Activated CD4-positive, CD25-positive, alpha-beta regulatory T cell treated with anti-CD3 and anti-CD28 coated beads, Interleukin-2, amount 50 U/mL, for 16 hours (primary cell): ENCODE measurements around the gene PPP1R36.
A peak's percentile ranks its signal among the peaks of the same experiment; 100 is the strongest.
"Not testable (repeated sequence)": the region's sequence is repeated elsewhere in the genome, so short reads cannot be mapped to it uniquely, and the experiment has no call there.

Experiments used
- DNase-seq: peaks from one replicate; pipeline ENCODE4 v3.0.0-alpha.2; 2020; ENCODE audit warnings: low read depth, low spot score

Gene PPP1R36

DNA sequence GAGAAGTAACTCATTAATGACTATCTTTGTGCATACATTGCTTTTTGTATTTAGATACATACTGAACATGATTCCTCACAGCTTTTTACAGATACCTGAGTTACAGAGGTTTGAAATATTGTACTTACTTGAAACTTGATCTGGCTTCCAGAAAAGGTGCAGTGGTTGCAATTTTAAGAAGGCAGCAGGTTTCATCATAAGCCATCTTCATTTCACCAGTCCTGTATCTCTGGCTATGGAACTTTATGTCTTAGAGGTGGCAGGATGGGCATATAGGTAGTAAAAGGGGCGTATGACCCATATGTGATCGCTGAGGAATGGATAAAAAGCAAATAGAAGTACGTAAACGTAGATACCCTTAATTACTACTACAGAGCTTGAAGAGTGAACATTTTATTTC is 31.5 kb upstream of the PPP1R36 start:
- no peak for DNase-seq

DNA sequence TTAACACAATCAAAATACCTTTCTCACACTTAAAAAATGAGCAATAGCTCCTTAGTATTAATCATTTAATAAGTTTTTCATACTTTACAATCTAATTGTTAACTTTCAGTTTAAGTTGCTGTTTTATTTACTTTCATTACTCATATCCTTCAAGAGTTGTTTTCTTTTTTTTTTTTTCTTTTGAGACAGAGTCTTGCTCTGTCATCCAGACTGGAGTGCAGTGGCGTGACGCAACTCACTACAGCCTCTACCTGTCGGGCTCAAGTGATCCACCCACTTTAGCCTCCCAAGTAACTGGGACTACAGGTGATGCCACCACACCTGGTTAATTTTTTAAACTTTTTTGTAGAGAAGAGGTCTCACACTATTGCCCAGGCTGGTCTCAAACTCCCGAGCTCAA is 29.1 kb upstream of the PPP1R36 start:
- no peak for DNase-seq

DNA sequence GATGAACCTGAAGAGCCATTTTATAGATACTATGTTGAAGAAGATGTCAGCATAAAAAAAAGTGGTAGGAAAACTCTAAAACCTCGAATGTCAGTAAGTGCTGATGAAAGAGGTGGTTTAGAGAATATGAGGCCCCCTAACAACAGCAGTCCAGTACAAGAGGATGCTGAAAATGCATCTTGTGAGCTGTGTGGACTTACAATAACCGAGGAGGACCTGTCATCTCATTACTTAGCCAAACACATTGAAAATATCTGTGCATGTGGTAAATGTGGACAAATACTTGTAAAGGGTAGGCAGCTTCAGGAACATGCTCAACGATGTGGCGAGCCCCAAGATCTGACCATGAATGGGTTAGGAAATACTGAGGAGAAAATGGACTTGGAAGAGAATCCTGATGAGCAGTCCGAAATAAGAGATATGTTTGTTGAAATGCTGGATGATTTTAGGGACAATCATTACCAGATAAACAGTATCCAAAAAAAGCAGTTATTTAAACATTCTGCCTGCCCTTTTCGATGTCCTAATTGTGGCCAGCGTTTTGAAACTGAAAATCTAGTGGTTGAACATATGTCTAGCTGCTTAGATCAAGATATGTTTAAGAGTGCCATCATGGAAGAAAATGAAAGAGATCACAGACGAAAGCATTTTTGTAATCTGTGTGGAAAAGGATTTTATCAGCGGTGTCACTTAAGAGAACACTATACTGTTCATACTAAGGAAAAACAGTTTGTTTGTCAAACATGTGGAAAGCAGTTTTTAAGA is 27.0 kb upstream of the PPP1R36 start:
- DNase-seq: no peak

DNA sequence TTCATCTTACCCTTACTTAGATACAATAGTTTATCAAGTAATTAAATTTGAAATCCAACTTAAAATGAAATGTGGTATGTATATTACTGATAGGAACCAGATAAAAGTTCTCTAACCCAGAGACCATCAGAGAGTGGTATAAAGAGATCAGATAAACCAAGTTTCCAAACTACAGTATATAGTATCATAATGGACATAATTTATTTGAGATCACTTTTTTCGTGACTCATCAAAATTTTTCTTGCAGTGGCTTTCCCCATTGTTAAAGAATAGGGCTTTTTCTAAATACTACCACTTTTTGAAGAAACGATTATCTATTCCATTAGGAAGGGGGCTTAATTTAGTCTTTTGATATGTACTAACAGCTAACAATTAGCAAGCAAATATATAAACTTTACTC is 24.4 kb upstream of the PPP1R36 start:
- DNase-seq: no peak

DNA sequence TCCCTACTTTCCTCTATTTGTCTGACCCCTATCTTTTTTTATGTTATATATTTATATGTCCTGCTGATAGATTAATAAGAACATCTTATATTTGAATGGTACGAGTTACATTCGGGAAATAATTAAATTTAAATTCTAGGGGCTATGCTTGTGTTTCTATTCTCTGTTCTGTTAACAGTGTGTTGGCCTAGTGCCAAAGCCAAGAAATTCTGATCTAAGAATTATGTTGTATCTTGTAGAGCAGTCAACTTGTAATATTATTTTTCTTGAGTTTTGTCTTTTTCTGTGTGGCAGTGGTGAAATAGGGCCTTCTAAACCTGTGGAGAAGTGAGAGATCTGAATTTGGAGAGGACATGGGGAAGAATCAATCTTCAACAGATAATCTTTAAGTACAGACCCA is 18.2 kb upstream of the PPP1R36 start:
- DNase-seq: no peak

DNA sequence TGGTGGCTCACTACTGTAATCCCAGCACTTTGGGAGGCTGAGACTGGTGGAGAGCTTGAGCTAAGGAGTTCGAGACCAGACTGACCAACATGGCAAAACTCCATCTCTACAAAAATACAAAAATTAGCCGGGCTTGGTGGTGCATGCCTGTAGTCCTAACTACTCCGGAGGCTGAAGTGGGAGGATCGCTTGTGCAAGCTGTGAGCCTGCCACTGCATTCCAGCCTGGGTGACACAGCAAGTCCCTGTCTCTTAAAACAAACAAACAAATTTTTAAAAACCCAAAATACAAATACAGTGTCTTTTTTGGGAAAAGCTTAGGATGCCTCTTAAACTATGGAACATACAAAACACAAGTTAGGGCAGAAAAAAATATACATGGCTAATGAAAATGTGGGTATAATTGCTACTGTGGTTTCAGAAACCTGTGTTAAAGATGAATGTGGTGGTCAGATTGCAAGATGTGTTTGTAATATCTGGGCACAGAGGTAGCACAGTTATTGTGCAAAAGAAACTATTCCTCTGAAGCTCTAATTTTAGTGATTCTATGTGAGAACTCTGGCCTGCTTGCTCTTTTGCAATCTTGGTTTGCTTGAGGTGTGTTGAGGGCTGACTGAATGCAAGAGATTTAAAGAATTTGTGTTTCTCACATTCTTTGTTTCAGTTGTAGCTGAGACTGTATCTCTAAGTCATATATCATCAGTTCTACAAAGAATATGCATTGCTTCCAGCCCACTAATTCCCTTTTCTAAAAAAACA is 13.1 kb upstream of the PPP1R36 start:
- DNase-seq: no peak

DNA sequence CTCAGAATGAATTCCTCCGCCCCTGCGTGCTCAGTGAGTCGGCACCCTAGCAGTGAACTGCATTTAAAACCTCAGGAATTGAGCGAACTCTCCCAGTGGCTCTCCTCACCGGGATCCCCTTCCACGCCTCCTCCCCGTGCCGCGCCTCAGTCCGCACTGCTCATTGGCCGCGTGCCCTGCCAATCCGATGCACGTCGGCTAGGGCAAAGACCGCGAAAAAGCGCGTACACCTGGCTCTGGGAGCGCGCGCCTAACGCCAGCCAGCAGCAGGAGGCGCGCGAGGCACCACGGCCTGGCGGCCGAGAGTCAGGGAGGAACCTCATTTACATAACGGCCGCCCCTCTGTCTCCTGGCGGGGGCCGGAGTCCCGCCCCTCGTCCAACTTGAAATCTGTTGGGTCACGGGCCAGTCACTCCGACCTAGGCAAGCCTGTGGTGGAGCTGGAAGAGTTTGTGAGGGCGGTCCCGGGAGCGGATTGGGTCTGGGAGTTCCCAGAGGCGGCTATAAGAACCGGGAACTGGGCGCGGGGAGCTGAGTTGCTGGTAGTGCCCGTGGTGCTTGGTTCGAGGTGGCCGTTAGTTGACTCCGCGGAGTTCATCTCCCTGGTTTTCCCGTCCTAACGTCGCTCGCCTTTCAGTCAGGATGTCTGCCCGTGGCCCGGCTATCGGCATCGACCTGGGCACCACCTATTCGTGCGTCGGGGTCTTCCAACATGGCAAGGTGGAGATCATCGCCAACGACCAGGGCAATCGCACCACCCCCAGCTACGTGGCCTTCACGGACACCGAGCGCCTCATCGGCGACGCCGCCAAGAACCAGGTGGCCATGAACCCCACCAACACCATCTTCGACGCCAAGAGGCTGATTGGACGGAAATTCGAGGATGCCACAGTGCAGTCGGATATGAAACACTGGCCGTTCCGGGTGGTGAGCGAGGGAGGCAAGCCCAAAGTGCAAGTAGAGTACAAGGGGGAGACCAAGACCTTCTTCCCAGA is 9.3 kb upstream of the PPP1R36 start, which contains the start of gene HSPA2:
Gene HSPA2 (plus strand): TSS at position 534 of the 995 bp plus-strand sequence. CDS start 109 bp downstream, at position 643.
- DNase-seq: peak; percentile 81

DNA sequence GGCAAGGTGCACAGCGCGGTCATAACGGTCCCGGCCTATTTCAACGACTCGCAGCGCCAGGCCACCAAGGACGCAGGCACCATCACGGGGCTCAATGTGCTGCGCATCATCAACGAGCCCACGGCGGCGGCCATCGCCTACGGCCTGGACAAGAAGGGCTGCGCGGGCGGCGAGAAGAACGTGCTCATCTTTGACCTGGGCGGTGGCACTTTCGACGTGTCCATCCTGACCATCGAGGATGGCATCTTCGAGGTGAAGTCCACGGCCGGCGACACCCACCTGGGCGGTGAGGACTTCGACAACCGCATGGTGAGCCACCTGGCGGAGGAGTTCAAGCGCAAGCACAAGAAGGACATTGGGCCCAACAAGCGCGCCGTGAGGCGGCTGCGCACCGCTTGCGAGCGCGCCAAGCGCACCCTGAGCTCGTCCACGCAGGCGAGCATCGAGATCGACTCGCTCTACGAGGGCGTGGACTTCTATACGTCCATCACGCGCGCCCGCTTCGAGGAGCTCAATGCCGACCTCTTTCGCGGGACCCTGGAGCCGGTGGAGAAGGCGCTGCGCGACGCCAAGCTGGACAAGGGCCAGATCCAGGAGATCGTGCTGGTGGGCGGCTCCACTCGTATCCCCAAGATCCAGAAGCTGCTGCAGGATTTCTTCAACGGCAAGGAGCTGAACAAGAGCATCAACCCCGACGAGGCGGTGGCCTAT is 8.3 kb upstream of the PPP1R36 start:
- DNase-seq: no peak

DNA sequence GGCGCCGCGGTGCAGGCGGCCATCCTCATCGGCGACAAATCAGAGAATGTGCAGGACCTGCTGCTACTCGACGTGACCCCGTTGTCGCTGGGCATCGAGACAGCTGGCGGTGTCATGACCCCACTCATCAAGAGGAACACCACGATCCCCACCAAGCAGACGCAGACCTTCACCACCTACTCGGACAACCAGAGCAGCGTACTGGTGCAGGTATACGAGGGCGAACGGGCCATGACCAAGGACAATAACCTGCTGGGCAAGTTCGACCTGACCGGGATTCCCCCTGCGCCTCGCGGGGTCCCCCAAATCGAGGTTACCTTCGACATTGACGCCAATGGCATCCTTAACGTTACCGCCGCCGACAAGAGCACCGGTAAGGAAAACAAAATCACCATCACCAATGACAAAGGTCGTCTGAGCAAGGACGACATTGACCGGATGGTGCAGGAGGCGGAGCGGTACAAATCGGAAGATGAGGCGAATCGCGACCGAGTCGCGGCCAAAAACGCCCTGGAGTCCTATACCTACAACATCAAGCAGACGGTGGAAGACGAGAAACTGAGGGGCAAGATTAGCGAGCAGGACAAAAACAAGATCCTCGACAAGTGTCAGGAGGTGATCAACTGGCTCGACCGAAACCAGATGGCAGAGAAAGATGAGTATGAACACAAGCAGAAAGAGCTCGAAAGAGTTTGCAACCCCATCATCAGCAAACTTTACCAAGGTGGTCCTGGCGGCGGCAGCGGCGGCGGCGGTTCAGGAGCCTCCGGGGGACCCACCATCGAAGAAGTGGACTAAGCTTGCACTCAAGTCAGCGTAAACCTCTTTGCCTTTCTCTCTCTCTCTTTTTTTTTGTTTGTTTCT is 7.6 kb upstream of the PPP1R36 start:
- DNase-seq: no peak

DNA sequence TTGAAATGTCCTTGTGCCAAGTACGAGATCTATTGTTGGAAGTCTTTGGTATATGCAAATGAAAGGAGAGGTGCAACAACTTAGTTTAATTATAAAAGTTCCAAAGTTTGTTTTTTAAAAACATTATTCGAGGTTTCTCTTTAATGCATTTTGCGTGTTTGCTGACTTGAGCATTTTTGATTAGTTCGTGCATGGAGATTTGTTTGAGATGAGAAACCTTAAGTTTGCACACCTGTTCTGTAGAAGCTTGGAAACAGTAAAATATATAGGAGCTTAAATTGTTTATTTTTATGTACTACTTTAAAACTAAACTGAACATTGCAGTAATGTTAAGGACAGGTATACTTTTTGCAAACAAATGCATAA is 6.9 kb upstream of the PPP1R36 start:
- DNase-seq: no peak

DNA sequence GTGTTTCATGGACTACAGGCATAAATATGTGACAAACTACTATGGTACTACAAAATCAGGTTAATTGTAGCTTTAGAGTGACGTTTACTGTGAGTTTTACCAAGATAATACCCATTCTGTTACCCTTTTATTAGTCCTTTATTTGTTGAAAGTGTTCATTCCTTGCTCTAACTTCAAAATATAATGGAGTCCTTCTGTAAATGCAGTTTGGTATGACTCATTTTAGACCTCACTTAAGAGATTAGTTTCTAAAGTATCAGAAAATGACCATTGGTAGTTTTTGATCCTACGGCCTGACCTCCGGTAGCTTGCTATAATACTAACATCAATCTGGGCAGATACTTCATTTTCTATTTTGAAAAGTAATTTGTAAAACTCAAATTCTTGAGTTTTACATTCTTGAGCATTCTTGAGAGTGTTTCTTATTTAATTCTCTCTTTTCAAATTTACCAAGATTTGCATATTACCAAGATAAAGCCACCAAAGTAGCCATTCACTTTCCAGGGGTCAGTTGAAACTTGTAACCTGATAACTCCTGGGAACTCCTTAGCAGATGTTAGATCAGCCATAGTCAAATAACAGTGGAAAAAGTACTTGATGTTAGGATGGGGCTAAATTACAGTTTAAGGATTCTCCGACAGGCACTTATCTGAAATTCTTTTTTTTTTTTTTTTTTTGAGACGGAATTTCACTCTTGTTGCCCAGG is 5.0 kb upstream of the PPP1R36 start:
- DNase-seq: no peak

DNA sequence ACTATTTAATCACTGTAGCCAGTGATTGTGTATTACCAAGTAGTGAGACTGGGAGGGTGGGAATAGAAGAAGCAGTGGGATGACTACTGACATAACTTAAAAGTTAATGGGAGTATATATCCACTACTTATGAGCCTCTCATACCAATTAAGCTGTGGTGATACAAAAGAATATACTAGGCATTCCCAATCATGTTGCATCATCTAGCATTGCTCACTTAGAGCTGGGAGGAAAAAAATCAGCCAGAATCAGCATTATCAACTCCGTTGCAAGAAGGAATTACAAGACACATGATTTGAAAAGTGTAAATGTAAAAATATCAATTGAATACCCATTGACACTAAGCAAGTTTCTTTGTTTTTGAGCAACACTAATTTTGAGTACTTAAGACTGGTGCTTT is 745 bp upstream of the PPP1R36 start:
- no peak for DNase-seq

DNA sequence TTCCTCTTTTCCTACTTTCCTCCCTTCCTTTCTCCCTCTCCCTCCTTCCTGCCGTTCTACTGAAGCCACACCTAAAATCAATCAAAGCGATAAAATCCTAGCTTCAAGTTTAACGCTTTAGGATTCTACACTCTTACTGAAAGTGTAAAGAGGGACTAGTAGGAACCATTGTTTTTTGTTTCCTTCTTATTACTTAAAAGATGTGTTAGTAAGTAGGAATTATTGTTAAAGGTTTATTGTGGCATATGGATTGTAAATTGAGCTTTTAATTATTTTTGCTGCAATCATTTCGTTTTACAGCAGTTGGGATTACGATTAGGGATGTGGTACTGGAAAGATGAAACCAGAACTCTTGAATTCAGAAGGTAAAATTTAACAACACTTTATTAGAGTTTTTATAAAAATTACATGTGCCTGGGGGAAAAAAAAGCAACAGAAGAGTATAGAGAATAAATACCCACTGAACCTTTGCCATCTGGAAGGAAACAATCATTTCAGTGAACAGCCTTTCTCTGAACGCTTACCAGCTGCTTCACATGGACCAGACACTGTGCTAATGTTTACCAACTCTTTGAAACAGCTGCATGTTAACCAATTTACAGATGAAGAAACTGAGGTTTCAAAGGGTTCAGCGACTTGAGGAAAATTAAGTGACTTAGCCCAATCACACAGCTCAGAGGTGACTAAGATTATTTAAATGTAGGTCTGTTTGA is 1.0 kb downstream of the PPP1R36 start:
- no peak for DNase-seq

DNA sequence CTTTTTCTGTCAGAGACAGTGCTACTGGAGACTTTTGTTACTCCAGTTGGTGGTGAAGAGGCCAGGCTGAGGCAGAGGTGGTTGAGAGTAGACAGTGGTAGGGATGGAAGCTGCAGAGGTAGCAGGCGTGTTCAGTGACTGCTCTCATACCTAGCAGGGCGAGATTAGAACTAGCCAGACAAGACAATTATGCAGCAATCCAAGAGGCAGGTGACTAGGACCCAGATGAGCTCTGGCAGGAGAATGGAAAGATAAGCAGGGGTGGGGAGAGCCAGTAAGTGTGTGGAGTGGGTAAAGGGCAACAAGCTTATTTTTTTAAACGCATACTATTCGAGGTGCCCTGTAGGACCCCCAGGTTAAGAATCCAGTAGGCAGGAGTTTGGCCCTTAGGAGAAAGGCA is 4.8 kb downstream of the PPP1R36 start:
- DNase-seq: no peak

DNA sequence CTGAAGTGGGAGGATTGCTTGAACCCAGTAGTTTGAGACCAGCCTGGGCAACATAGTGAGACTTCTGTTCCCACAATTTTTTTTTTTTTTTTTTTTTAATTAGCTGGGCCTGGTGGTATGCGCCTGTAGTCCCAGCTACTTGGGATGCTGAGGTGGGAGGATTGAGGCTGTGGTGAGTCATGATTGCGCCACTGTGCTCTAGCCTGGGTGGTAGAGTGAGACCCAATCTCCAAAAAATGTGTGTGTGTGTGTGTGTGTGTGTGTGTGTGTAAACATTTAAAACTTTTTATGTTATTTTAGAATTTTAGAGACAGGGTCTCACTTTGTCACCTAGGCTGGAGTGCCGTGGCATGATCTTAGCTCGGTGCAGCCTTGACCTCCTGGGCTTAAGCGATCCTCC is 6.8 kb downstream of the PPP1R36 start:
- DNase-seq: no peak

DNA sequence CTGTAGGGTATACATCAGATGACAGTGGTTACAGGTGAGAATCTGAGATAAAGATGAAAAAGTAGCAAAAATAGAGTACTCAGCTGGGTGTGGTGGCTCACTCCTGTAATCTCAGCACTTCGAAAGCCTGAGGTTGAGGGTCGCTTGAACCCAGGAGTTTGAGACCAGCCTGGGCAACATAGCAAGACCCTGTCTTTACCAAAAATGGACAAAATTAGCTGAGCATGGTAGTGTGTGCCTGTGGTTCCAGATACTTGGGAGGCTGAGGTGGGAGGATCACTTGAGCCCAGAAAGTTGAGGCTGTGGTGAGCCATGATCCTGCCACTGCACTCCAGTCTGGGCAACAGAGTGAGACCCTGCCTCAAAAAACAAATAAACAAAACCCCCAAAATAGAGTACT is 8.5 kb downstream of the PPP1R36 start:
- not testable (repeated sequence) for DNase-seq

DNA sequence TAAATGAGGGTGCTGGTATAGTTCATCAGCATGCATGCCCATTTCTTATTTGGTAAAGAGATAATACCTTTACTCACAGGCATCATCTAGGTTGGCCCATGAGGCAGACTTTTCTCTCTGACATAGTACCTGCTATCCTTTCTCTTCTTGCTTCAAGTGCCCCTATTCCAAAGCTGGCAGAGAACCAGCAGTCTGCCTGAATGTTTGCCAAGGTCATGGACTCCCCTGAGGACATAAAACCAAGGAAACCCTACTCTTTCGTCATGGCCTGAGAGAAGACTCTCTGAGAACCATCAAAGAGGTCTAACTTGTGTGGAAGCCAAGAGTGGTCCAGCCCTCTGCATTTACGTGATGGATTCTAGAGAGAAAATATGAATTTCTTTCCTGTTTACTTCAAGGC is 11.9 kb downstream of the PPP1R36 start:
- DNase-seq: no peak

DNA sequence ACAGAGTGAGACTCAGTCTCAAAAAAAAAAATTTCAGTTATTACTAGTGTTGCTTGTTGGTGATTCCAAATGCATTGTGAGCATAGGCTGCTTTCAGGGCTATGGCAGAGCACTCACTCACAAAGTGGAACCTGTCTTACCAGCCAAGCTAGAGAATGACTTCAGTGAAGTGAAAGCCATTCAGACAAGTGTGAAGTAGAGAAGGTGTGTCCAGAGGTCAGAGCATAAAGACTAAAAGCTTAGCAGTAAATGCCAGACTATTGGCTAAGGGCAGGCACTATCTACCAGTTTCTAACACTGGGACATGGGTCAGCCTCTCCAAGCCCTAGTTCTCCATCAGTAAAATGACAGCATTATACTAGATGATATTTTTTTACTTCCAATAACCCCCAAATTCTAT is 12.7 kb downstream of the PPP1R36 start:
- no peak for DNase-seq

DNA sequence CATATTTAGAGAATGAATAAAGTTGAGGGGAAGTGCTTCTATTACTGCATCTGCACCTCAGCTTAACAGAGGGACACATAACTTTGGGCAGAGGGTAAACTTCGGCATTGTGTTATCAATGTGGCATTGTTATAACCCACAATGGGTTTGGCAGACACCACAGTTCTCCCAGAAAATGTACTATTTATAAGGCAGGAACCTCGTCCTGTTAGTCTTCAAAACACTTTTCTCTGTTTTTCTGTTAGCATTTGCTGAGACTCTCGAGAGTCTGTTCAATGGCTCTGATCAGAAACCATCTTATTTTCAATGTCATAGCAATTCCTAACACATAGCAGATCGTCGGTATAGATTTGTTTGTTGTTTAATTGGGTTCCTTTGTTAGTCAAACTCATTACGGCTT is 13.9 kb downstream of the PPP1R36 start:
- DNase-seq: no peak
